ENCODE results near the gene HINT2.

- no peak for TF ChIP-seq EZH2 (IDR thresholded peaks at IDR 0.05; ENCODE audit: insufficient read depth, poor library complexity, severe bottlenecking)
- TF ChIP-seq EZH2phosphoT487 (IDR thresholded peaks at IDR 0.05; ENCODE audit: insufficient read depth, low read depth) = no peak
Observed at GRCh38 chr9:35822926-35823325, 8.1 kb upstream of the HINT2 start.
